ENCODE measurements around the gene CLEC16A.

- TF ChIP-seq CTCF (IDR thresholded peaks at IDR 0.05): no peak
- TF ChIP-seq EZH2 (IDR thresholded peaks at IDR 0.05; ENCODE audit: borderline replicate concordance, insufficient read depth, low read depth, low read length, poor library complexity, severe bottlenecking): no peak
These were observed 1.4 kb upstream of the CLEC16A start for GRCh38 chr16:10943064-10943353.
